Middle frontal gyrus (tissue), 1 donor: Measurements from ENCODE around the gene YPEL4.
"Not testable (repeated sequence)": the region's sequence is repeated elsewhere in the genome, so short reads cannot be mapped to it uniquely, and the experiment has no call there.

Source experiments
- DNase-seq: peaks from one replicate; pipeline ENCODE4 v3.0.0-alpha.2; 2015; ENCODE audit warnings: low spot score; ENCODE audit errors: extremely low spot score

YPEL4 gene, protein sequence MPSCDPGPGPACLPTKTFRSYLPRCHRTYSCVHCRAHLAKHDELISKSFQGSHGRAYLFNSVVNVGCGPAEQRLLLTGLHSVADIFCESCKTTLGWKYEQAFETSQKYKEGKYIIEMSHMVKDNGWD

DNA sequence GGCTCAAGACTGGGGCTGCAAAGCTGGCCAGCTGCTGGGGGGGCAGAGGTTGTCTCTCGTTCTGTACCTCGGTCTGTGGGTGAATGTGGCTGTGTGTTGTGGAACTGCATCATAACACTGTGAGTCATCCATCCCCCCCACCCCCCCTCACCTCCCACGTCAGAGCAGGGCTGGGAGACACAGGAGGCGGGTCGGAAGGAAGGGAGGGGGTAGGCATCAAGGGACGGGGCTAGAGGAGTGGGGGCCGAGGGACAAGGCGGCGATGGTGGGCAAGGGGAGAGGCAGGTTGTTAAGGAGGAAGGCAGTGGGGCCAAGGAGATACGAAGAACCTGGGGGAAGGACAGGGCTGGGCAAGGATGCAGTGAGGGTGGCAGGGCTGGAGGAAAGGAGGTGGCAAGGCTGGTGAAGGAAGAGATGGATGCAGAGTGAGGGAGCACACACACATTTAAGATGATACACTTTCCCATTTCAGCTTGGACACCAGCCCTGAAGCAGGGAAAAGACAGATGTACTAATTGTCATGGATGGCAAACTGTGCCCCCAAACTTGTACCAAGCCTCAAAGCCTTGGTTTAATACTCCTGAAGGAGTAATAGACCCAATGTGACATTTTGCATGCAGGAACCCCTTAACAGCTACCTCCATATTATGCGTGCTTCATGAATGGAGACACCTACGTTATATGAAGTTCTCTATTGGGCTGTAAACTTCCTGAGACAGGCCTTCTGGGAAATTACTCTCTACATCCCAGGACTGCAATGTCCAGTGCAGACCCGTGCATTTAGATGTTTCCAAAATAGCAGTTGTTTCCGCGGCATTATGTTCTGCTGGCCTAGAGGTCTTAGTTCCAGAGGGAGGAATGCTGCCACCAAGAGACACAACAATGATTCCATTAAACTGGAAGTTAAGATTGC is at the start of gene YPEL4:
Gene YPEL4 (minus strand): TSS at position 87 of the 913 bp plus-strand sequence. CDS start 2,805 bp downstream, outside the sequence.
- no peak for DNase-seq

DNA sequence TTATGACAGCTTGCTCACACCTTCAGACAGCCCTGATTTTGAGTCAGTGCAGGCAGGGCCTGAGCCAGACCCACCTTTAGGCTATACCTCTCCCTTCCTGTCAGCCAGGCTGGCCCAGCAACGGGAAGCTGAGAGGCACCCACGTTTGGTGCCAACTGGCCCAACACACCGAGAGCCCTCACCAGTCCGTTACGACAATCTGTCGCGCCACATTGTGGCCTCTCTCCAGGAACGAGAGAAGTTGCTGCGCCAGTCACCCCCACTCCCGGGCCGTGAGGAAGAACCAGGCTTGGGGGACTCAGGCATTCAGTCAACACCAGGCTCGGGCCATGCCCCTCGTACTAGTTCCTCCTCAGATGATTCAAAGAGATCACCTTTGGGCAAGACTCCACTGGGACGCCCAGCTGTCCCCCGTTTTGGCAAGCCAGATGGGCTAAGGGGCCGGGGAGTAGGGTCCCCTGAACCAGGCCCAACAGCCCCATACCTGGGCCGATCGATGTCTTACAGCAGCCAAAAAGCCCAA is 49.2 kb upstream of the YPEL4 start:
- no peak for DNase-seq

DNA sequence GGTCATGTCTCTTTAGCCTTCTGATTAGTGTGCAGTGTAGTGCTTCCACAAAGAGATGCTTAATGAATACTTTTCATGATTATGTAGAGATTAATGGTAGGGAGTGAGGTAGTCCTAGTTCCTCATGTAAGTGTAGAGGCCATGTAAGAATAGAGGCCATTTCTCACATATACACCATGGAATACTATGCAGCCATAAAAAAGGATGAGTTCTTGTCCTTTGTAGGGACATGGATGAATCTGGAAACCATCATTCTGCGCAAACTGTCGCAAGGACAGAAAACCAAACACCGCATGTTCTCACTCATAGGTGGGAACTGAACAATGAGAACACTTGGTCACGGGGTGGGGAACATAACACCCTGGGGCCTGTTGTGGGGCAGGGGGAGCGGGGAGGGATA is 40.8 kb upstream of the YPEL4 start:
- not testable (repeated sequence) for DNase-seq

DNA sequence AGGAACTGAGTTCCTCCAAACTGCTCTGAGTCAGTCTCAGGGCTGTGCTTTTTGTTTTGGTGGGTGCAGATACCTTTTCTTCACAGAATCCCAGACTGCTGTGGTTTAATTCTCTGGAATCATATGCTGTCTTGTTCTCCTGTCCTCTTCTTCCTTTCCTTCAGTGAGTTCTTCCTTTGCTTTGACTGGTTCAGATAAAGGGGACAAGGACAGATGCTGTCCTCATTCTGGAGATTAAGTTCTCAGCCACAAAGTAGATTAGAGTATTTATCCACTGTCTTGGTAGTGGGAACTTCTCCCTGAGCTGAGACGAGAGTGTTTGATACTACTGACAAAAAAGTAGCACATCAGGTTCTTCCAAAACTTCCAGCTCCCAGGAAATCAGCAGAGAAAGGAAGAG is 31.5 kb upstream of the YPEL4 start:
- DNase-seq, result no peak

DNA sequence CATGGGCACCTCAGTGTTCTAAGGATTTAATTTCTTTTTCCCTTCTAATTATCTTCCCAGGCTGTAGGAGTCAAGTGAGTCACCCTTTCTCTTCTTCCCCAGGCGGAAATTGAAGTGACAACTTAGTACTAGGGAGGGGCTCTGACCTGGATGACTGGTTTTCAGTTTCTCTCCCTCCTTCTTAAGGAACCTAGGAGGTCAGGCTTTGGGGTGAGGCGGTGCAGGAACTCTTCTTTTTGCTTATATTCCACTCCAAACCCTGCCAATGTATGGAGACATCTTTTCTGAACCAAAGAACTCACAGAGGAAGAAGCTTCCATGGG is 30.8 kb upstream of the YPEL4 start:
- no peak for DNase-seq

DNA sequence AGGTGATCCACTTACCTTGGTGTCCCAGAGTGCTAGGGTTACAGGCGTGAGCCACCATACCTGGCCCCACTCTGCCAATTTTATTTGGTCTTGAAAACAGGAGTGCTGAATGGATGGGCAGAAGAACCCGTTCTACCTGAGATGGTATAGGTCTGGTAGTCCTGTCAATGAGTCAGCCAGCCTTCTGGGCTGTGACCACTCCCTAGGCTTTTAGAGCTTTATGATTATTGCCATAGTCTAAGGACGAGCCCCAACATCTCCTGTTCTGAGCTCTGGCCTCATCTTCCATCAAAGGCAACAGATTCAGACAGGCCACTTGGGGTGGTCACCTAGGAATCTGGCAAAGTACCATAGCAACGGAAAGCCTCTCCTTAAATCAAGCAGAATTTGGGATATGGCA is 29.7 kb upstream of the YPEL4 start:
- DNase-seq, result no peak

DNA sequence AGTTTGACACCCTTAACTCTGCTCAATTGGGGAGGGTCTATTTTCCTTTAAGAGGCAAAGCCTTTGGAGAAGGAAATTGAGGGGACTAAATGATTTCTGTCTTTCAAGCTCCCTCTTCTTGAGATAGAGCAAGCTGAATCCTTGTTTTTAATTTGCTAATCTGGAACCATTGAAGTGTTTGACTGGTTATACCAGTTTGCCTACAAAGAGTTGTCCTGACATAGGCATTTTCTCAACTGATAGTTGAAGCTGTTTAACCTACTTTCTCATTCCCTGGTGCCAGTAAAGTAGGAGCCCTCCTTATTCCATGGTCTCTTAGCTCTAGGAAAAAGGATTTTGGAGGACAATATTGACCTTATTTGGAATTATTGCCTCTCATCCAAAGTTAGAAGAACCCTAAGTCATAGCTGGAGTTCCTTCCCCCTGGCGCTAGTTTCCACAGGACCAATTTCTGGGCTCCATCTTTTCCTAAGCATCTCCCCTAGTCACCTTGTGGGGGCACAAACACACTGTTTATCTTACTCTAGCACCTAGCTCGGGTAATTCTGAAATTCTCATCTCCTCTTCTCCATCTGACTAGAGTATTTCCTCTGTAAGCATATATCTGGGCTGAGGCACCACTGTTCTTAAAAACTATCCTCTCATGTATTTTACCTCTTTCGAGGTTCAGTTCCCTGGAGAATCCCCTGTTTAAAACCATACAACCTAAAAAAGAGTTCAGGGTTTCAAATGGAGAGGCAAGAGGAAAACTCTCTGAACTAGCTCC is 25.6 kb upstream of the YPEL4 start:
- DNase-seq, result no peak

DNA sequence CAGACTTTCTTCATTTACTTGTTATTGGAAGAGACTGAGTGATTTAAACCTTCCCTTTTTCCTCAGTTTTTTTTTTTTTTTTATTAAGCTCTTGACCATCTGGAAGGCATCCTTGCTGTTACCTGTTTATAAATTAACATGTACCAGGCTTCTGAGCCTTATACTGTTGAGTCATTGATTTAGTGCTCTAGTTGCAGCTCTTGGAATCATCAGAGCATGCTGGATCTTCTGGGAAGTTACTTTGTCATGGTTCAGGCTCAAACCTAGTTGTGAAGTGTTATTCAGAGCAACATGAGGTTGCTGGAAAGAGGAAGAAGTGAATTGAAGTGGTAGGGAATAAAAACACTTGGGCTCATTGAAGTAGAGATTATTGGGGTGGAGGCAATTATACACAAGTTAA is 24.5 kb upstream of the YPEL4 start:
- DNase-seq, result no peak

DNA sequence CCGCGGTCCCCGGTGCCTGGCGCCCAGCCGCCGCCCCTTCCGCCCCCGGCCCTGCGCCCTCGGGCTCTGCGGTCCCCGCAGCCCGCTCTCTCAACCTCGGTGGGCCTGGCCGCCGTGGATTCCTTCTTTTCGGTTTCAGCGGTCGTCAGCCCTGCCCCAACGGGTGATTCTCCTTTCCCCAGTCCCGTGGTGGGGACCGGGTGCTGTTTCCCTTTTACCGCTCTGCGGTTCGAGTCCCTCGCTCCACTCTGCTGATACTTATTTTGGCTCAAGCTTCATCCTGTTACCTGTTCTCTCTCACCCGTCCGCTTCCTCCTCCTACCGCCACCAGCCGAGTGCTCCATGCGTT is 18.7 kb upstream of the YPEL4 start:
- no peak for DNase-seq

DNA sequence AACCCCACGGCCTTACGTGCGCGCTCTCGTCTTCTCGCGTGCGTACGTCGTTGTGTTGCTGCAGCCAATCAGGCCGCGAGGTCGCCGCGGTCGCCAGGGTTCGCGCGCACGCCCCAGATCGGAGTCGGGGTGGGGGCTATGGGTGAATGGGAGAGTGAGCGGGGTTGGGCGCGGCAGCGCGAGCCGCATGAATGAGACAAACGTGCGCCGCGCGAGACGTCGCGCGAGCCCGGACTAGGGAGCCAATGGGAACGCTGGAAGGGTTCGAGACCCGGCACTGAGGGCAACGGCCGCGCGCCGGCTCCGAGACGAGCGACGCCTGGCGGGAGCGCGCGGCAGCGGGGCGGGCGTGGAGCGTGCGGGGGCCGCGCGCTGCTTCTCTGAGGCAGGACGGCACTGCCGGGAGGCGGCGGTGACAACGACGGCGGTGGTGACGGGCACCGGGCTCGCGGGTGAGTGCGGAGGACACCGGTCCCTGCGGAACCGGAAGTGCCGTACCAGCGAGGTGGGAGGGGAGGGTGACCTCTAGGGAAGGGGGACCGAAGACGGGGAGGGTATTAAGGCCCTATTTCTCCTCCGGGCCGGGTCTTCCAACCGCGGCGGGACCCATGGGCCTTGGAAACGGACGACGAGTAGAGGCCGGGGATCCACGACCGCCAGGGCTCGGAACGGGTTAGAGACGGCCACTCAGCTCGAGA is 18.2 kb upstream of the YPEL4 start, which contains the start of gene ZDHHC5:
Gene ZDHHC5 (plus strand): TSS at position 379 of the 698 bp plus-strand sequence. CDS start 4,977 bp downstream, outside the sequence.
- peak; percentile 97 for DNase-seq

DNA sequence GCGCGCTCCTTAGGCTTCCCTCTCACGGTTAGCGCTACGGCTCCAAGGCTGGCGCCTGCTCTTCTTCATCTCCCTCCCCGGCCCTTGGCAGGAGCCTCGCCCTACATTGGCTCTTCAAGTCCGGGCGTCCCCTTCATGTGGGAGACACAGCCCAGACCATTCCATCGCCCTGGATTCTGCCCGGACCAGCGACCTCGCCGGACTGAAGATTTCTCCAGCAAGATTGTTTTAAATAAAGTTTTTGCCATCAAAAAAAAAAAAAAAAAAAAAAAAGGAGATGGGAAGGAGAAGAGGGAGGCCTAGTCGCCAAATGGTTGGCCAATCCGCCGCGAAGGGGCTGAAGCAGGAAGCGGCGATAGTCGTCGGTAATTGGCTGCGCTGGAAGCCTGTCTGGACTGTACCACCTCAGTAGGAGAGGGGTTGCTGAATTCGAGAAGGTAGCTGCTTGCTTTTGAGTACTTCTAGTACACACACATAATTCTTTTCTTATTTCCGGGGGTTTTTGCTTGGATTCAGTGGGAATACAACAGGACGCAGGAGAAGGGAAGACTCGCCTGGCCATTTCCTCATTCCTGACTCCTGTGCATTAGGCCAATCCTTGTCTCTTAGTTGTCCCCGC is 17.5 kb upstream of the YPEL4 start:
- DNase-seq, result peak; percentile 97

DNA sequence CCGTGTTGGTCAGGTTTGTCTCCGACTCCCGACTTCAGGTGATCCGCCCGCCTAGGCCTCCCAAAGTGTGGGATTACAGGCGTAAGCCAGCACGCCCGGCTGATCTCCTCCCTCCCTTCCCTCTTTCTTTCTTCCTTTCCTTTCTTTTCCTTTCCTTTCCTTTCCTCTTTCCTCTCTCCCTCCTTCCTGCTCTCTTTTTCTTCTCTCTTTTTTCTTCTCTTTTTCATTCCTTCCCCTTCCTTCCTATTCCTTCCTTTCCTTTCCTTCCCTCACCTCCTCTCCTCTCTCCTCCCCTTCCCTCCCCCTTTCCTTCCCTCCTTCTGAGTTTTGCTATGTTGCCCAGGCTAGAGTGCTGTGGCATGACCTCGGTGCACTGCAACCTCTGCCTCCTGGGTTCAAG is 14.3 kb upstream of the YPEL4 start:
- DNase-seq, result no peak

DNA sequence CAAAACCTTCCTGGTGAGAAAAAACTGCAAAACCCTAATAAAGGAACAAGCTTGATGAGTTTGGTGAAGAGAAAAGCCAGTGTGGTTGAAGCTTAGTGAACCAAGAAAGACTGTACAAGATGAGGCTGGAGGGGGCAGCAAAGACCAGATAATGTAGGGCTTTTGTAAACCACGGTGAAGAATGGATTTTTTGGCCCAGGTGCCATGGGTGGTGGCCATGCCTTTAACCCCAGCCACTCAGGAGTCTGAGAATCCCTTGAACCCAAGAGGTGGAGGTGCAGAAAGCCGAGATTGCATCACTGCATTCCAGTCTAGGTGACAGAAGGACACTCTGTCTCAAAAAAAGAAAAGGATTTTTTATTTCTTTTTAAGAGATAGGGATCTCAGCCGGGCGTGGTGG is 13.2 kb upstream of the YPEL4 start:
- DNase-seq, result no peak

DNA sequence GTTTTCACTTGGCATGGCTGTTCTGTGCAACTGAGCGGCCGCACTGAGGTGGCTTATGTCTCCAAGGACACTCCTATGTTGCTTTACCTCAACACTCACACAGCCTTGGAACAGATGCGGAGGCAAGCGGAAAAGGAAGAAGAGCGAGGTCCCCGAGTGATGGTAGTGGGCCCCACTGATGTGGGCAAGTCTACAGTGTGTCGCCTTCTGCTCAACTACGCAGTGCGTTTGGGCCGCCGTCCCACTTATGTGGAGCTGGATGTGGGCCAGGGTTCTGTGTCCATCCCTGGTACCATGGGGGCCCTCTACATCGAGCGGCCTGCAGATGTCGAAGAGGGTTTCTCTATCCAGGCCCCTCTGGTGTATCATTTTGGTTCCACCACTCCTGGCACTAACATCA is 10.0 kb upstream of the YPEL4 start:
- DNase-seq, result no peak

DNA sequence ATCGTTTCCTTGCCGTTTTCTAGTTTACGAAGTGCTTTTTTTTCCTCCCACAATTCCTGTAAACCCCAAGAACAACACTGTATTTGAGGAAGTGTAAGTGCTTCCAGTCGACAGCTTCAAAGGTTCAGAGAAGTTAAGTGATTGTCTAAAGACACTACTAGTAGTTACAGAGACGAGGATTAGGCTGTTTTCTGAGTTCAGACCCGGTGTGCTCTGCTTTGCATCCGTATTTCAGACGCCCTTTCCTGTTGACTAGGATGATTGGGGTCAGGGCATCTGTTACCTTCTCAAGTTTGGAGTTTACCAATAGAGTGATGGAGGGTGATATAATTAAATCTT is 8.3 kb upstream of the YPEL4 start:
- DNase-seq, result no peak

DNA sequence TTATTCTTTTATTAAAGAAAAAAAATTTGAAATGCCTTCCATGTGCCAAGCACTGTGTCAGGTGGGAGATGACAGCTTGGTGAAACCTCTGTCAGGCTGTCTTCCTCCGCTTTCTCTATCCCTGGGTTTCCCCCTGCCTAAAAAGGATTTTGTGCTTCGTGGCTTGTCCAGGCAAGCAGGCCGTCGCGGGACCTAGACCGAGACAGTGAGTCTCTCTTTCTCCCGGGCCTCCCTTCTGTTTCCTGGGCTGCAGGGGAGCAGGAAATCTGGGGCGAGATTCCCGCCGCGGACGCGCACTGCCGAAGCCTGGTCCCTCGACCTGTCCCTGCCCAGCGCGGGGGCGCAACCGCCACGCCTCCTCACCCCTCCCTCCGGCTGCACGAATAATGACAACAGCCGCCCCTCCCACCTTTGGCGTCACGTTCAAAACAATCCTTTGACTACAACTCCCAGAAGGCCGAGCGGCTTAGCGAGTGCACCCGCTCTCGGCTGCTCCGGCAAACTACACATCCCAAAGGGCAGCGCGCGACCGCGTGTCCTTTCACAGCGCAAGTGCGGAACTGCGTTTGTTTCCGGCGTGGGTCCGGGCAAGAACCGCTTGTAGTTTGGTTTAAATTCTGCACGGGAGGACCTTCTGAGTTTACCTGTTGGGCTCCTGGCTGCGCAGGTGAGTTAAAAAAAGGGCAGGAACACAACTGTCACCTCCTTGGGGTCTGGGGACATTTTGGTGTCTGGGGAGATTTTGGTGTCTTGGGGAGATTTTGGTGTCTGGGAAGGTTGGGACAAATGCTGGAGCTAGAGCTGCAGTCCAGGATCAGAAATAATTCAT is 7.7 kb upstream of the YPEL4 start, which contains the start of gene CLP1:
Gene CLP1 (plus strand): TSS at position 569 of the 829 bp plus-strand sequence. CDS start 1,715 bp downstream, outside the sequence.
- DNase-seq, result peak; percentile 100

DNA sequence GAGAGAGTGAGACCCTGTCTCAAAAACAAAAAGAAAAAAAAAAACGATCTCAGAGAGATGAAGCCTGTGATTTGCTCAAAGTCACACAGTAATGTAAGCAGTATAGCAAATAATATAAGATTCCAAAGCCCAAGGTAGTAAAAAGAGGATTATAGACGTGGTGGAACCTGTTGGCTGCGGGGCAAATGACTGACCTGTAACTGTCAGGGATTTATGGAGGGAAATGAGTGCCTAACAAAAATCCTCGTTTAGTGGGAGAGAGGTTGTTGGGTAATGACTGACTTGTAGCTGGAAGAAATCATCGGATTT is 7.1 kb upstream of the YPEL4 start:
- DNase-seq, result no peak

DNA sequence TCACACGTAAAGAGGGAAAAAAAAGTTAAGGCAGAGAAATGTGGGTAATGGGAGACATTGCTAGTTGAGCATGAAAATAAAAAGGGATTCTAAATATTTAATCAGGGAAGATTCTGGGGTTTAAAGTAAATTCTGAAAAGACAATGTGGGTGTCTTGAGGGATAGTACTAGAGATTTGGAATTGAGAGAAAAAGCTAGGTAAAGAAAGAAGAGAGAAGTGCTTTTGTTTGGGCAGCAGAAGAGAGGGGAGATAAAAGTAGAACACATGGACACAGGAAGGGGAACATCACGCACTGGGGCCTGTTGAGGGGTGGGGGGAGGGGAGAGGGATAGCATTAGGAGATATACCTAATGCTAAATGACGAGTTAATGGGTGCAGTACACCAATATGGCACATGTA is 3.5 kb upstream of the YPEL4 start:
- DNase-seq, result no peak

DNA sequence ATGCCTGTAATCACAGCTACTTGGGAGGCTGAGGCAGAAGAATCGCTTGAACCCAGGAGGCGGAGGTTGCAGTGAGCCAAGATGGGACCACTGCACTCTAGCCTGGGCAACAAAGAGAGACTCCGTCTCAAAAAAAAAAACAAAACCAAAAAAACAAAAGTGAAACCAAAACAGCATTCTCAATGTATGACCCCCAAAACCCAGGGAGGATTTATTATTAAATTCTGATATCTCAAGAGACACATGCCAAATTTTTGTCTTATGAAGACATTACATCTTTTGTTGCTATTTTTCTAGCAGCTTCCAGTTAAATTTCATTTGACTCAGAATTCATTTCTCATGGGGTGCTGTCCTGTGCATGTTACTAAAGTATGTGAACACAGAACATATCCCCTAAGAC is 3.0 kb upstream of the YPEL4 start:
- DNase-seq, result no peak

DNA sequence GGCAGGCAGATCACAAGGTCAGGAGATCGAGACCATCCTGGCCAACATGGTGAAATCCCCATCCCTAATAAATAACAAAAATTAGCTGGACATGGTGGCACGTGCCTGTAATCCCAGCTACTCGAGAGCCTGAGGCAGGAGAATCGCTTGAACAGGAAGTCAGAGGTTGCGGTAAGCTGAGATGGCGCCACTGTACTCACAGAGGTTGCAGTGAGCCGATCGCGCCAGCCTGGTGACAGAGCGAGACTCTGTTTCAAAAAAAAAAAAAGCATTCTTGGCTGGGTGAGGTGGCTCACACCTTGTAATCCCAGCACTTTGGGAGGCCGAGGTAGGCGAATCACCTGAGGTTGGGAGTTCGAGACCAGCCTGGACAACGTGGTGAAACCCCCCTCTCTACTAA is 2.5 kb upstream of the YPEL4 start:
- DNase-seq, result not testable (repeated sequence)
